CMK (cell line): Measurements from ENCODE around the gene ARAP2.

Source experiments
- DNase-seq: peaks from one replicate; pipeline ENCODE4 v3.0.0-alpha.2; 2010; ENCODE audit warnings: low read depth

Gene ARAP2

GRCh38 chr4:36180206-36180605 lies 64.1 kb downstream of the ARAP2 start:
- no peak for DNase-seq

DNA sequence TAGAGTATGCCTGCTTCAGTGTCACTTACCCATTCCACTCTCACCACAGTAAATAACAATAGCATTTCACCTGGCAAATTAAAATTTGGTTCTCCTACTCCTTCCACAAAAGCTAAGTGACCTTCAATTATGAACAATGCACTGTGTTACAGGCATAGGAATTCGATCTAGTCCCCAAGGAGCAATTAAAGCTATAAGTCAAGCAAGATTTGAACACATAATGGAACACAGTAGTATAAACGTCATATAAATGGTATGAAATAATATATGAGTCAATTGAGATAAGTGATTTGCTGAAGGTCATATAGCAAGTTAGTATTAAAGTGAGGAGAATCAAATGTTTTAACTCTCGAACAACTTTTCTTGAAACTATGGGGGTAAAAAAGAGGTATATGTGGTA lies 65.8 kb downstream of the ARAP2 start:
- DNase-seq: no peak

DNA sequence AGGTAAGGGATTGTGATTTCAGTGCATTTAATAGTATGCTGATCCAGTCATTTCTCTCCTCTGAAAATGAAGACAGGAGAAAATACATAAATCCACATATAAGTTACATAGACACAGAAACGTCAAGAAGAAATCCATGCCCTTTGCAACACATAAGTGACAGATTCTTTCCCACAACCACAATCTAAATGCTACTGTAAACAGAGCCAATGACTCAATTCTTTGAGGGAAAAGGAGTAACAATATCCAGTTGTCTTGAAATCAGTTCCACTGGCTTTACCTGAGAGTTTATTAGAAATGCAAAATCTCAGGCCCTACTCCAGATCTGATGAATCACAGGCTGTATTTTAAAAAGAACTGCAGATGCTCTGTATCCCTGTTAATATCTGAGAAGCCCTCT lies 66.4 kb downstream of the ARAP2 start:
- no peak for DNase-seq

DNA sequence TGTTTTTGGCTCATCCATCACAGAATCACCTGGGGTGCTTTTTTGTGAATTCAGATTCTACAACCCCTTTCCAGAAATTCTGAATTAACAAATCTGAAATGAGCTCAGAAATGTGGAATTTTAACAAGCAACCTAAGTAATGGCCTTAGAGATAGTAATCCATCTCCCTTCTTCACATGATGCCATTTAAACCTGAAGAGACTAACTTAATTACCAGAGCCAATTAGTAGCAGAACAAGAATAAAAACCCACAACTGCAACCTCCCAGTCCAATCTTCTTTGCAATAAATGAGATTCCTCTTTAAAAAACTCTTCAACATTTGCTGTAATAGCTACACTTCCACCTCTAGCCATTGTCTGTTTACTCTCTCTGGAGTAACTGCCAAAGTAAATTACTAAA lies 69.7 kb downstream of the ARAP2 start:
- DNase-seq: no peak

GRCh38 chr4:36173905-36174304 lies 70.4 kb downstream of the ARAP2 start:
- DNase-seq: no peak

DNA sequence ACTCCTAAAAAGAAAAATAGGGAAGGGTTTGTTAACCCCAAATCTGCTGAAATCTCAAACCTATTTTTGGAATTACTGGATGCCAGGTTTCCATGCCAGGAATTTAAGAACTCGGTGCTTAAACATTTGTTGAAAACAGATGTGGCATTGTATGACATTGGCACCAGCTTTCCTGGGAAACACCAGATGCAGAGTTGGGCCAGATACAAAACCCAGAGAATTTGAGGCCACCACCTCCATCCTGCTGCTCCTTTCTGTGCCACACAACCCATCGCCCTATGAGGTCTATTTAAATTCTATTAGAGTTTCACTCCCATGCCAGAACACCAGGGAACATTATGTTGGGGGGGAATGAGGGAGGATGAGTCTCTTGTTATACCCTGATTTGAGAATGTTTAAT lies 71.7 kb downstream of the ARAP2 start:
- no peak for DNase-seq

GRCh38 chr4:36168127-36168878 lies 76.0 kb downstream of the ARAP2 start:
- DNase-seq: no peak

GRCh38 chr4:36165631-36166005 lies 78.7 kb downstream of the ARAP2 start:
- no peak for DNase-seq

DNA sequence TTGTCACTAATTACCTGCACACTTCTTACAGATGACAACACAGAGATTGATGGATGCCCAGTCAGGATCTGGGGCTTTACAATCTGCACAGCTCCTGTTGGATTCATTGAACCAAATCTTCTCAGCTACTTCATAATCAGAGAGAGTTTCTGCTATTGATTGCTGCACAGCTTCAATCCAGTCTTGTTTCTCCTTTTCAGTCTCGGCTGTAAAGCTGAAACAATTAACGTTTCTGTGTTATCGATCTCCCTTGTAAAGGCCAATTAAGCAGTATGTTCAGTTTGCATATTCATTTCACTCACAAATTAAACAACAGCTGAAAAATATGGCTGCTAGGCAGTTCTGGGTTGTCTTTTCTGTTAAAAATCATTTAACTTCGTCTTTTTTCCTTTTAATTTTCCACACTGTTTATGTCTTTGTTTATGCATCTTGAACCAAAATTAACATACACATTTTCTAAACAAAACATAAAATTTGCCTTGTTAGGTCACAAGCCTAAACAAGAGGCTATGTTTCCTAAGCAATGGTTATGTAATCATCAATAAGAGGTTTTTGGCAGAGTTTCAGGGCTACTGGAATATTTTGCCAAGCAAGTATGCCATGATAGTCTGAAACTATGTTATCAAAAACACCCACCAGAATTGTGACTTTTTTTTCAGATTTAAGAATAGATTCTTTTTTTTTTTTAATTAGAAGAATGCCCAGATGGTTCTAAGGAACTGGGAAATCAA lies 79.2 kb downstream of the ARAP2 start:
- no peak for DNase-seq

GRCh38 chr4:36163198-36163597 lies 81.1 kb downstream of the ARAP2 start:
- no peak for DNase-seq

- DNase-seq: no peak
Measured at GRCh38 chr4:36159208-36159607, 85.1 kb downstream of the ARAP2 start.

DNA sequence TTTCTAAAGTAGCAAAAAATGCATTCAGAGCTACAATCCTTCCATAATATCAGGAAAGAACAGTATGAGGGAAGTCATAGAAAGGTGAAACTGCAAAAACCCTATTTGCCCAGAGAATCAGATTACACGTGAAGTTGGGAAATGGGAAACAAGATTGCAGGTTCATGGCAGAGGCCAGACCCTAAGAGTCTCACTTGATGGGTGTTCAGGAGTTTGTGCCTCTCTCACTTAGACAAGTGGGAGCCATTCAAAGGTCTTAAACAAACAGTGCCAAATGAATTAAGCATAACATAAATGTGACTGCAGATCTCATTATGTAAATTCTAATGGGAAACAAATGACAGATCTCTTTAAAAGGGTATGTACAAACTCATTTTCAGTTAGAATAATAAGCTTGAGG lies 91.6 kb downstream of the ARAP2 start:
- DNase-seq: no peak

DNA sequence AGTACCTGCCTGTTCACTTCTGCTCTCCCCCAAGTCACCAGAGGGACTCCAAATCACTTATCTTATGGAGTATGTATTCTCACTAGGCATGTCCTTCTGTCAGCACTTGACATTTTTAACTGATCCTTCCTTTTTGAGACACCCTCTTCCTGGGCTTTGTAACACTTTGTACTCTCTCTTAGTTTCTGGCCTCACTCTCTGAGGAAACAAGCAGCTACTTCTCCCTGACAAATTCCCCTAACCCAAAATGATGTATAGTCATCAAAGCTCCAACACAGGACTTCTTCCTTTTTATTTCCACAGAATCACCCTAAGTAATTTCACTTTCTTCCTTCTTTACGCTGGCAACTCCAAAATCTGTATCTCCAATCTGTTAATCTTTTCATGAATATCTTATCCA lies 101.8 kb downstream of the ARAP2 start:
- no peak for DNase-seq

DNA sequence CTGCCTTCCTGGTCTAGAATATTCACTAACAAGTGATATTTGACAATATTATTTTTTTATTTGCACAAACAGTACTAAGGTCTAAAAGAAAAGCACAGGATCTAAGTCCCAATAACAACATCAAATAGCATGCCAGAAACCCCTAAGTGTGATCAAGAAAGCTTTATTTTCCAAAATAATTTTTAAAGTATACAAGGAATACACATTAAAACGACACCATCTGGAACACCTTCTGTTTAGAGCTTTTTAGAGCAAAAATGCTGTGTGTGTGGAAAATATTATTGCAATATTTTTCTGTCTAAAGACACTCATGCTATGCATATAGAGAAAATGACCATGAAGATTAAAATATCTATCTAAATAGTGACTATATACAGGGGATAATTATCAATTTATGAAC lies 103.1 kb downstream of the ARAP2 start:
- no peak for DNase-seq

GRCh38 chr4:36140421-36140820 lies 103.9 kb downstream of the ARAP2 start:
- DNase-seq: no peak

DNA sequence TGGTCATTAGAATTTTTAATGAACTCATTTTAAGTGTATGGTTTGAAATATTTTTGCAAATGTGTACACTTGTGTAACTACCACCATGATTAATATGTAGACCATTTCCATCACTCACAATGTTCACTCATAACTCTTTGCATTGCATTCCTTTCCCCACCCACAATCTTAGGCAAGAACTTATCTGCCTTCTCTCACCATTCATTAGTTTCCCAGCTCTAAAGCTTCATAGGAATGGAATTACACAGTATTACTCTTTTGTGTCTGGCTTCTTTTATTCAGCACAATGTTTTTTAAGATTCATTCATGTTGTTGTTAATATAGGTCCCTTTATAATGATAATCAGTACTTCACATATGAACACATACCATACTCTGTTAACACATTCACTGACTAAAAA lies 106.1 kb downstream of the ARAP2 start:
- DNase-seq: no peak

- no peak for DNase-seq
Measured at GRCh38 chr4:36137336-36137735, 107.0 kb downstream of the ARAP2 start.

- DNase-seq: no peak
Measured at GRCh38 chr4:36133658-36134057, 110.7 kb downstream of the ARAP2 start.

- DNase-seq: no peak
Measured at GRCh38 chr4:36133086-36133485, 111.2 kb downstream of the ARAP2 start.

GRCh38 chr4:36130641-36131040 lies 113.7 kb downstream of the ARAP2 start:
- DNase-seq: no peak

GRCh38 chr4:36128689-36129088 lies 115.6 kb downstream of the ARAP2 start:
- DNase-seq: no peak

DNA sequence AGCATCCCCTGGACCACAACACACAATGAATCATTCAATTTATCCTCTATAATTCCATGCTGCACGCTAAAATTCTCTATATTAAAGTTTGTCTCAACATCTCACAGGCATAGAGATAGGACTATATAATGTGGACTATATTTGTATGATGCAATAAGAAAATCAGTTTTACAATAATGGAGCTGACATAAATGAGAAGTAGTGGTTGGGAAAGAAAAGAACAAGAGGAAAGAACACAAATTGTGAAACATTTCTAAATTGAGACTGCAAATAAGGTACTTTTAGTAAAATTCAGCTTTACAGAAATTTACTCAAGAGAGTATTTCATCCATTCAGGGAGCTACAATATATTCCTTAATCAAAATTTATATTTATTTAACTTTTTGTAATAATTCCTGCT lies 120.4 kb downstream of the ARAP2 start:
- no peak for DNase-seq

- DNase-seq: no peak
Measured at GRCh38 chr4:36115312-36115711, 129.0 kb downstream of the ARAP2 start.

DNA sequence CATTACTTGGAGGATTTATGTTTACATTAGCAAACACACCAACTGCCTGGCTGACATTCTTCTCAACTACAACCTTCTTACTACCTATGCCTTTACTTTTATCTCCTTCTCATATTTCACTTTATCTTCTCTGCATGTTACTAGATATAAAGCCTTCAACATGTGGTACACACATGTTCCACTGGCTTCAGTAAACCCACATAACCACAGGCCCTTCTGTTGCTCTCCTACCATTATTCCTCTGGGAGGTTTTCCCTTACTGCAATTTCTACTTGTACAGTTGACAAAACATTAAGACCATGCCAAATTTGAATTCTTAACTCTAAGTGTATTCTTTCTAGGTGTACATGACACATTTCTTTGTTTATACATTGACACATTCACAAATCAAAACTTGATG lies 133.1 kb downstream of the ARAP2 start:
- DNase-seq: no peak
